Osteocyte (in vitro differentiated cells): ENCODE data around the gene VIT. TPM values are rescaled to one million over a fixed set of nuclear protein-coding genes. Genes with fewer than 3 reads are reported as not detected.

Experiments used
- DNase-seq: peaks from one replicate; pipeline ENCODE4 v3.0.0; 2021; ENCODE audit warnings: mixed read lengths; ENCODE audit not compliant: unreplicated experiment; ENCODE audit errors: extremely low spot score
- H3K27ac Mint-ChIP-seq: one replicate; pipeline ENCODE4 v1.8.0; 2021; ENCODE audit warnings: mild to moderate bottlenecking, mixed read lengths; ENCODE audit not compliant: unreplicated experiment
- H3K27me3 Mint-ChIP-seq: one replicate; pipeline ENCODE4 v1.8.0; 2021; ENCODE audit warnings: mixed read lengths; ENCODE audit not compliant: unreplicated experiment
- H3K36me3 Mint-ChIP-seq: one replicate; pipeline ENCODE4 v1.8.0; 2021; ENCODE audit warnings: mixed read lengths; ENCODE audit not compliant: unreplicated experiment
- H3K4me1 Mint-ChIP-seq: one replicate; pipeline ENCODE4 v1.8.0; 2021; ENCODE audit warnings: mixed read lengths; ENCODE audit not compliant: unreplicated experiment
- H3K4me3 Mint-ChIP-seq: one replicate; pipeline ENCODE4 v1.8.0; 2021; ENCODE audit warnings: mild to moderate bottlenecking, moderate library complexity, mixed read lengths; ENCODE audit not compliant: unreplicated experiment
- H3K9me3 Mint-ChIP-seq: one replicate; pipeline ENCODE4 v1.8.0; 2021; ENCODE audit warnings: mixed read lengths; ENCODE audit not compliant: unreplicated experiment
- total RNA-seq: library from RNA; stranded (reverse); gene quantifications from 2 replicates; pipeline ENCODE4 v1.2.1, GENCODE V29; 2021
- TF ChIP-seq, protein P1 (sequence below): fragments of 200-600 bp; sonication (generic); IDR thresholded peaks from 2 replicates; pipeline ENCODE4 v1.5.0; 2021; ENCODE audit warnings: antibody characterized with exemption, mild to moderate bottlenecking, moderate library complexity

VIT gene
- total RNA-seq, 1 donor from 2014 or later = 11.4 TPM

DNA sequence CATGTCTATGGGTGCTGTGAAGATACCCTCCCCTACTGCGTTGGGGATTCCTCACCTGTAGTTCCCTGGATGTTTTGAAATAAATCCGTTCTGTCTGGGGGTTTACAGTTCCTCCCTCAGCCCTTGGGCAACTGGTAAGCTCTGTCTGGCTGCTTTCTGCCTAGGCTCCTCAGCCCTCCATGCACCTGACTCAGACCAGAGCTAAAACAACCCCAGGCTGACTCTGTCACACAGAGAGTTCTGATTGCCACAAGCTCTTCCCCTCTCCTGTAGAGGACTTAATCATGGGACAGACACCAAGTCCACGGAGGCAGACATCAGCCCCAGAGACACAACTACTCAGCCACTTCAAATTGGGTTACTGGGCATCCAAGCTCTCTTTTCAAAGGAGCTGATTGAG is 6.3 kb downstream of the VIT start:
- peaks cover 80% of the 10 kb centered on the region for H3K4me1 Mint-ChIP-seq
- H3K27ac Mint-ChIP-seq = peak overlapping the region; percentile 79
- TF ChIP-seq, protein P1, sequence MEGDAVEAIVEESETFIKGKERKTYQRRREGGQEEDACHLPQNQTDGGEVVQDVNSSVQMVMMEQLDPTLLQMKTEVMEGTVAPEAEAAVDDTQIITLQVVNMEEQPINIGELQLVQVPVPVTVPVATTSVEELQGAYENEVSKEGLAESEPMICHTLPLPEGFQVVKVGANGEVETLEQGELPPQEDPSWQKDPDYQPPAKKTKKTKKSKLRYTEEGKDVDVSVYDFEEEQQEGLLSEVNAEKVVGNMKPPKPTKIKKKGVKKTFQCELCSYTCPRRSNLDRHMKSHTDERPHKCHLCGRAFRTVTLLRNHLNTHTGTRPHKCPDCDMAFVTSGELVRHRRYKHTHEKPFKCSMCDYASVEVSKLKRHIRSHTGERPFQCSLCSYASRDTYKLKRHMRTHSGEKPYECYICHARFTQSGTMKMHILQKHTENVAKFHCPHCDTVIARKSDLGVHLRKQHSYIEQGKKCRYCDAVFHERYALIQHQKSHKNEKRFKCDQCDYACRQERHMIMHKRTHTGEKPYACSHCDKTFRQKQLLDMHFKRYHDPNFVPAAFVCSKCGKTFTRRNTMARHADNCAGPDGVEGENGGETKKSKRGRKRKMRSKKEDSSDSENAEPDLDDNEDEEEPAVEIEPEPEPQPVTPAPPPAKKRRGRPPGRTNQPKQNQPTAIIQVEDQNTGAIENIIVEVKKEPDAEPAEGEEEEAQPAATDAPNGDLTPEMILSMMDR = no peak
- H3K36me3 Mint-ChIP-seq = no peaks in the 10 kb centered on the region
- H3K4me3 Mint-ChIP-seq = no peak overlapping the region
- no peaks in the 10 kb centered on the region for H3K9me3 Mint-ChIP-seq
- DNase-seq = no peak
- H3K27me3 Mint-ChIP-seq = no peaks in the 10 kb centered on the region

DNA sequence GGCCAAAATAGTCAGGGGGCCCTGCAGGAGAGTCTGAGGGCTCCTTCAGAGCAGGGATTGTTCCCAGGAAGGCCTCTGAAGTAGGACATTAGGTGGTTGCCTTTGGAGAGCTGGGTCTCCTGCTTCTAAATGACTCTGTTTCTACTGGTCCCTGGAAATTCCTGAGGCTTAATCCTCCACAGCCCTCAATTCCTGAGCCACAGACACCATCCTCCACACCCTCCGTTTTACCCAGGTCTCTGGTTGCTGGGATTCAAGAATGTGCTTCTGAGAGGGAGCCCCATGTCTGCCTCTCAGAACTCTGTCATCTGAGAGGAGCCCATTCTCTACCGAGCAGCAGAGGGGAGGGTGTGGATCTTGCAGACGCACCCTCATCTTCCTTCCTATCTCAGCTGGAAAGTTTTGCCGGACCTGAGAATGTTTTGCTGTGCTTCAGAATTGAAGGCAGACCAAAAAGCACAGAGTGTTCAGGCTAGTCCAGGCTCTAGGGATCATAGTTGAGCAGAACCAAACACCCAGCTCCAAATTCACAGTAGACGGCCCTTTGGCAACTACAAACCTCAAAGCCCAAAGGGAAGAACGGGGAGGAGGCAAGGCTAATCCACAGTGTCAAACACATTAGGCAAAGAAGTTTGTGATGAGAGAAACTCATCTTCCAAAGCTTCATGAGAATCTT is 8.1 kb downstream of the VIT start:
- H3K27me3 Mint-ChIP-seq = no peaks in the 10 kb centered on the region
- H3K27ac Mint-ChIP-seq = peak overlapping the region; percentile 96
- no peaks in the 10 kb centered on the region for H3K36me3 Mint-ChIP-seq
- DNase-seq = no peak
- H3K4me3 Mint-ChIP-seq = no peak overlapping the region
- TF ChIP-seq, protein P1 = no peak
- no peaks in the 10 kb centered on the region for H3K9me3 Mint-ChIP-seq
- peaks cover 80% of the 10 kb centered on the region for H3K4me1 Mint-ChIP-seq

DNA sequence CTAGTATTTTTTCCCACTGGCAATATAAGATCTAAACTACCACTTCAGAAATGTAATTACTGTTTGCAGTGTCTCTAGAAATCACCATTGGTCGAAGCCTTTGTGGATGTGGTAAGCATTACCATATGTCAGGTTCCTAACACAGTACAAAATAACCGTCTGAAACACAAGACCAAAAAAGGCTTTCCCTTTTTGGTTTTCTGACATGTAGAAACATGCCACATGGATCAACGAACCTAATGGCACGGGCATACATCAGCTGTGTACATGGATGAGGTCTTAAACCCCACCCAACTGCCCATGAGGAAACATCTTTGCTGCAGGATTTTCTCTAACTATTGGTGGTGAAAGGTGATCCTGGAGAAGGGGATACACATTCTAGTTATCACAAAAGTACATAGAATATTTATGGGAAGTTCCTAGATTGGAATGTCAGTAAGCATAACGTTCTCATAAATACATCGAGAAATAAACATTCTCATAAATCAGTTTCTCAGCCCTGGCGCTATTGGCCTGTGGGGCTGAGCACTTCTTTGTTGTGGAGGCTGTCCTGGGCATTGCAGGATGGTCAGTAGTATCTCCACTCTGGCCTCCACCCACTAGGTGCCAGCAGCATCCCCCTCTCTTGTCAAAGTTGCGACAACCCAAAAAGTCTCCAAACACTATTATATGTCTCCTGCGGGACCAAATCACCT is 9.0 kb downstream of the VIT start:
- H3K4me3 Mint-ChIP-seq = no peak overlapping the region
- no peaks in the 10 kb centered on the region for H3K27me3 Mint-ChIP-seq
- peaks cover 80% of the 10 kb centered on the region for H3K4me1 Mint-ChIP-seq
- DNase-seq = no peak
- H3K36me3 Mint-ChIP-seq = no peaks in the 10 kb centered on the region
- H3K27ac Mint-ChIP-seq = peak overlapping the region; percentile 96
- no peaks in the 10 kb centered on the region for H3K9me3 Mint-ChIP-seq
- TF ChIP-seq, protein P1 = no peak

DNA sequence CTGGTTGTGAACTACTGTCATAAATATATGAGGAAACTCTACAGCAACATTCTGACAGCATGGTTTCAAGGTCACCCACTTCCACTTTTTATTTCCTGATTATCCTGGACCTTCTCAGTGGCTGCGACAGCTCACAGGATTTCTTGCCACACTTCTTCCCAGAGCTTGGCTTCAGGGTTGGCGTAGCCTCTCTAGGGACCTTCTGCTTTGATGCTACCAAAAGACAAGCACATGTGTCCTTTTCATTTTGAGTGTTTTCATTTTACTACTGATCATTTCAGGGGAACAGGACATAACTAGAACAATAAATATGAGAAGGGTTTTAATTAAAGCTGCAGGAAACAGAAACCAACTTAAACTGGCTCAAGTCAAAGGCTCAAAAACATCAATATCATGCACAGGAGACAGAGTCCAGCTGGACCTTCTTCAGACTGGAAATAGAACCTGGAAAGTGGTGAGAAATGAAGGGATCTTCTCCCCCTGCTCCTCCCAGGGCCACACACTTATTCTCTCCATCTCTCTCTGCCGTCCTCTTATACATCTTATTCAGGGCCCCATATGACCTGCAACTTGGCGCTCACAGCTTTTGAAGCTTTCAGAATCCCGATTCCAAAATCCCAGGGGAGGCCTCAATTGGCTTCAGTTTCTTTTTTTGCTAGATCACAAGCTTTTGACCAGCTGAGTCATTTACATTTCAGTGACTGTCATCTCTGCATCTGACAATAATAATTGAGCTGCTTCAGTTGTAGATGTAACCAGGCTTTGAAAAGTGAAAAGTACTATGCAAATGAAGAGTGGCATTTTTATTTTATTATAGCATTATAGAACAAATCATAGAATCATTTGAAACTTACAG is 9.7 kb downstream of the VIT start:
- peak overlapping the region; percentile 96 for H3K27ac Mint-ChIP-seq
- H3K36me3 Mint-ChIP-seq = no peaks in the 10 kb centered on the region
- peaks cover 4% of the 10 kb centered on the region for H3K9me3 Mint-ChIP-seq
- TF ChIP-seq, protein P1 = no peak
- DNase-seq = no peak
- peaks cover 74% of the 10 kb centered on the region for H3K4me1 Mint-ChIP-seq
- H3K27me3 Mint-ChIP-seq = no peaks in the 10 kb centered on the region
- peak overlapping the region; percentile 45 for H3K4me3 Mint-ChIP-seq

DNA sequence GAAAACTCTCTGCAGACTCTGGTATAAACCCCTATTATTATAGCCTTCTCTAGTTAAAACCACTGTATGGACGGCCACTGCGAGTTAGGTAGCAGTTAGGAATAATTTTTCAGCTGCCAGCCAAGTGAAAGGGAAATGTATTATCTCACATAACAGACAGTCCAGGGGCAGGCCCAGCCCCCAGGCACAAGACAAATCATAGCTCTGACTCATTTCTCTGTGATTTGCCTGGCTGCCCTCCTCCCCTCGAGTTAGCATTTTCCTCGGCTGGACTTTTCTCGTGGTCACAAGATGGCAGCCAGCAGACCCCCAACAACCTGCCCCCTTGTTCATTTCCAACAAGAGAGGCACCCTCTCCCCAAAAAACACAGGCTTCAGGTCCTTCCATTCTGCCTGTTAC is 10.5 kb downstream of the VIT start:
- no peaks in the 10 kb centered on the region for H3K36me3 Mint-ChIP-seq
- no peaks in the 10 kb centered on the region for H3K27me3 Mint-ChIP-seq
- TF ChIP-seq, protein P1 = no peak
- no peak for DNase-seq
- peaks cover 66% of the 10 kb centered on the region for H3K4me1 Mint-ChIP-seq
- no peak overlapping the region for H3K4me3 Mint-ChIP-seq
- peaks cover 5% of the 10 kb centered on the region for H3K9me3 Mint-ChIP-seq
- peak overlapping the region; percentile 96 for H3K27ac Mint-ChIP-seq
